ENCODE data around the gene EN1. TPM values are rescaled to one million over a fixed set of nuclear protein-coding genes. Genes with fewer than 3 reads are reported as not detected.

EN1 gene
- polyA plus RNA-seq, 10 donors, result 4.8 to 10.1 (median 7.3) TPM

- peak in 1 of 3 donors; percentile 64 for DNase-seq
Observed at GRCh38 chr2:118844261-118845004, 3.0 kb downstream of the EN1 start.

- DNase-seq, result peak in 1 of 3 donors; percentile 40
Observed at GRCh38 chr2:118843483-118844132, 3.8 kb downstream of the EN1 start.

GRCh38 chr2:118842661-118843482, 4.6 kb downstream of the EN1 start:
- DNase-seq, result peak in 1 of 3 donors; percentile 85

- peak in 1 of 3 donors; percentile 78 for DNase-seq
Observed at GRCh38 chr2:118841828-118842461, 5.5 kb downstream of the EN1 start.

GRCh38 chr2:118841450-118841827, 6.0 kb downstream of the EN1 start:
- DNase-seq, result no peak

GRCh38 chr2:118838741-118839455, 8.6 kb downstream of the EN1 start:
- no peak for DNase-seq

GRCh38 chr2:118837621-118838020, 9.8 kb downstream of the EN1 start:
- no peak for DNase-seq

- DNase-seq, result no peak
Observed at GRCh38 chr2:118837067-118837466, 10.4 kb downstream of the EN1 start.

- DNase-seq, result no peak
Observed at GRCh38 chr2:118836411-118836930, 11.0 kb downstream of the EN1 start.

- DNase-seq, result peak in 1 of 3 donors; percentile 65
Observed at GRCh38 chr2:118835746-118836410, 11.6 kb downstream of the EN1 start.

GRCh38 chr2:118834901-118835745, 12.3 kb downstream of the EN1 start:
- peak in 1 of 3 donors; percentile 62 for DNase-seq

- DNase-seq, result no peak
Observed at GRCh38 chr2:118834440-118834810, 13.0 kb downstream of the EN1 start.

GRCh38 chr2:118833716-118834439, 13.6 kb downstream of the EN1 start:
- DNase-seq, result no peak

GRCh38 chr2:118832791-118833715, 14.4 kb downstream of the EN1 start:
- DNase-seq, result peak in 1 of 3 donors; percentile 56

- no peak for DNase-seq
Observed at GRCh38 chr2:118832071-118832790, 15.2 kb downstream of the EN1 start.

GRCh38 chr2:118830881-118831280, 16.6 kb downstream of the EN1 start:
- no peak for DNase-seq

- no peak for DNase-seq
Observed at GRCh38 chr2:118830118-118830517, 17.3 kb downstream of the EN1 start.
